ENCODE measurements around the gene UCK2. TPM values are rescaled to one million over a fixed set of nuclear protein-coding genes. Genes with fewer than 3 reads are reported as not detected.

The UCK2 gene
- total and polyA plus RNA-seq, 9 of the 15 experiments (the other 6 are each of a cell fraction or from before 2014, with no cell fraction given), result 71.6 to 145 (median 95.8) TPM

GRCh38 chr1:165828103-165828668 is 772 bp downstream of the UCK2 start (continued):
- TF ChIP-seq MITF (IDR thresholded peaks at IDR 0.05) (no peak), XRCC5 (IDR thresholded peaks at IDR 0.05; ENCODE audit: low read depth, low read length) (no peak), ZNF586 (CRISPR knock-in tag; conservative IDR thresholded peaks at IDR 0.05) (no peak), MCM3 (IDR thresholded peaks at IDR 0.05) (no peak), ZBTB7A (IDR thresholded peaks at IDR 0.05; ENCODE audit: borderline replicate concordance, control insufficient read depth, low read depth, low read length) (peak; percentile 92; the same call in 1 of the 2 replicates), ZNF589 (CRISPR knock-in tag; IDR thresholded peaks at IDR 0.05; ENCODE audit: low read depth) (peak; percentile 11; the same call in 1 of the 2 replicates), NR2C2 (CRISPR knock-in tag; IDR thresholded peaks at IDR 0.05) (peak; percentile 12; the same call in 1 of the 2 replicates), NR2C2 (tag; IDR thresholded peaks at IDR 0.05) (peak; percentile 62; the same call in 1 of the 2 replicates), ZNF717 (CRISPR knock-in tag; IDR thresholded peaks at IDR 0.05) (no peak), CTCFL (IDR thresholded peaks at IDR 0.05; ENCODE audit: borderline replicate concordance, insufficient read depth, low read depth, low read length, poor library complexity, severe bottlenecking) (no peak), LCOR (CRISPR knock-in tag; IDR thresholded peaks at IDR 0.05) (no peak), FOXK1 (CRISPR knock-in tag; IDR thresholded peaks at IDR 0.05; ENCODE audit: borderline replicate concordance) (peak; percentile 50; the same call in 1 of the 2 replicates), SMC3 (conservative IDR thresholded peaks at IDR 0.05; ENCODE audit: insufficient read depth, low read depth, low read length) (no peak), ZNF436 (CRISPR knock-in tag; IDR thresholded peaks at IDR 0.05) (no peak), RBM22 (IDR thresholded peaks at IDR 0.05; ENCODE audit: low read depth, low read length, poor library complexity, severe bottlenecking) (peak; percentile 79), CXXC5 (CRISPR knock-in tag; IDR thresholded peaks at IDR 0.05) (peak; percentile 50), FOXJ3 (CRISPR knock-in tag; IDR thresholded peaks at IDR 0.05) (no peak), GABPB2 (CRISPR knock-in tag; conservative IDR thresholded peaks at IDR 0.05) (no peak), CGGBP1 (CRISPR knock-in tag; IDR thresholded peaks at IDR 0.05) (no peak), ASH1L (IDR thresholded peaks at IDR 0.05; ENCODE audit: borderline replicate concordance, low read depth, partially characterized antibody) (no peak), HDAC6 (IDR thresholded peaks at IDR 0.05; ENCODE audit: low read depth, low read length) (no peak), NR3C1 (CRISPR knock-in tag; IDR thresholded peaks at IDR 0.05) (no peak), ZNF217 (CRISPR knock-in tag; IDR thresholded peaks at IDR 0.05) (no peak)
- TF ChIP-seq, protein P1, sequence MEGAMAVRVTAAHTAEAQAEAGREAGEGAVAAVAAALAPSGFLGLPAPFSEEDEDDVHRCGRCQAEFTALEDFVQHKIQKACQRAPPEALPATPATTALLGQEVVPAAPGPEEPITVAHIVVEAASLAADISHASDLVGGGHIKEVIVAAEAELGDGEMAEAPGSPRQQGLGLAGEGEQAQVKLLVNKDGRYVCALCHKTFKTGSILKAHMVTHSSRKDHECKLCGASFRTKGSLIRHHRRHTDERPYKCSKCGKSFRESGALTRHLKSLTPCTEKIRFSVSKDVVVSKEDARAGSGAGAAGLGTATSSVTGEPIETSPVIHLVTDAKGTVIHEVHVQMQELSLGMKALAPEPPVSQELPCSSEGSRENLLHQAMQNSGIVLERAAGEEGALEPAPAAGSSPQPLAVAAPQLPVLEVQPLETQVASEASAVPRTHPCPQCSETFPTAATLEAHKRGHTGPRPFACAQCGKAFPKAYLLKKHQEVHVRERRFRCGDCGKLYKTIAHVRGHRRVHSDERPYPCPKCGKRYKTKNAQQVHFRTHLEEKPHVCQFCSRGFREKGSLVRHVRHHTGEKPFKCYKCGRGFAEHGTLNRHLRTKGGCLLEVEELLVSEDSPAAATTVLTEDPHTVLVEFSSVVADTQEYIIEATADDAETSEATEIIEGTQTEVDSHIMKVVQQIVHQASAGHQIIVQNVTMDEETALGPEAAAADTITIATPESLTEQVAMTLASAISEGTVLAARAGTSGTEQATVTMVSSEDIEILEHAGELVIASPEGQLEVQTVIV (CRISPR knock-in tag; IDR thresholded peaks at IDR 0.05; ENCODE audit: borderline replicate concordance), result no peak

Measured in K562 (cell line).